ENCODE data around the gene EFNA5.

Gene EFNA5

DNA sequence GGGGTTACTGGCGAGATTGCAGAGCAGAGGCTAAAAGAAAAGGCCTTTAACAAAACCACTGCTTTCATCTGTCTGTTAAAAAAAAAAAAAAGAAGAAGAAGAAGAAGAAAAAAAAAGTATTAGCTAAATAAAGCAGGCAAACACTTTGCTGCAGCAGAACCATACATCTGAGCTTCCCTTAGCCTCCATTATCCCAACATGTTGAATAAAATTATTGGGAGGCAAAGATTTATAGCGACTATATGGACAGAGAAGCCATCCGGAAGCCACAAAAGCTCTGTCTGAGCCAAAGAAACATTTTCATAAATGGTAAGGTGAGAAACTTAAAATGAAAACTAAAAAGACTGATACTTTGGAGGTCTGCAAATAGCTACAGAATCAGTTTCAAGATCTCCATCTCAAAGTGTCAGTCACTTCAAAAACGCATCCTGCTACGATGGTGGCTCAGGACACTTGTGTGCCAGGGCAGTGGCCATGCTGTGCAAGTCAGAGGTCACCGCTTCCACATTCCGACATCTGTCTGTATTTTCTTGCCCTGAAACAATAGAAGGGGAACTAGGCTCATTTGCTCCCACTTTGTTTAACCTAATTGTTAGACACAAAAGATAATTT is 9.6 kb downstream of the EFNA5 start:
- DNase-seq (ENCODE audit: low read depth), result peak; percentile 87
- TF ChIP-seq, protein P1, sequence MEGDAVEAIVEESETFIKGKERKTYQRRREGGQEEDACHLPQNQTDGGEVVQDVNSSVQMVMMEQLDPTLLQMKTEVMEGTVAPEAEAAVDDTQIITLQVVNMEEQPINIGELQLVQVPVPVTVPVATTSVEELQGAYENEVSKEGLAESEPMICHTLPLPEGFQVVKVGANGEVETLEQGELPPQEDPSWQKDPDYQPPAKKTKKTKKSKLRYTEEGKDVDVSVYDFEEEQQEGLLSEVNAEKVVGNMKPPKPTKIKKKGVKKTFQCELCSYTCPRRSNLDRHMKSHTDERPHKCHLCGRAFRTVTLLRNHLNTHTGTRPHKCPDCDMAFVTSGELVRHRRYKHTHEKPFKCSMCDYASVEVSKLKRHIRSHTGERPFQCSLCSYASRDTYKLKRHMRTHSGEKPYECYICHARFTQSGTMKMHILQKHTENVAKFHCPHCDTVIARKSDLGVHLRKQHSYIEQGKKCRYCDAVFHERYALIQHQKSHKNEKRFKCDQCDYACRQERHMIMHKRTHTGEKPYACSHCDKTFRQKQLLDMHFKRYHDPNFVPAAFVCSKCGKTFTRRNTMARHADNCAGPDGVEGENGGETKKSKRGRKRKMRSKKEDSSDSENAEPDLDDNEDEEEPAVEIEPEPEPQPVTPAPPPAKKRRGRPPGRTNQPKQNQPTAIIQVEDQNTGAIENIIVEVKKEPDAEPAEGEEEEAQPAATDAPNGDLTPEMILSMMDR (IDR thresholded peaks at IDR 0.05; ENCODE audit: insufficient read depth, low read depth, low read length, missing control alignments), result no peak
- H3K4me3 ChIP-seq (ENCODE audit: low read depth, low read length), result 0 out of 2 replicates have a peak overlapping the region, but pooled peaks have one; percentile 10

DNA sequence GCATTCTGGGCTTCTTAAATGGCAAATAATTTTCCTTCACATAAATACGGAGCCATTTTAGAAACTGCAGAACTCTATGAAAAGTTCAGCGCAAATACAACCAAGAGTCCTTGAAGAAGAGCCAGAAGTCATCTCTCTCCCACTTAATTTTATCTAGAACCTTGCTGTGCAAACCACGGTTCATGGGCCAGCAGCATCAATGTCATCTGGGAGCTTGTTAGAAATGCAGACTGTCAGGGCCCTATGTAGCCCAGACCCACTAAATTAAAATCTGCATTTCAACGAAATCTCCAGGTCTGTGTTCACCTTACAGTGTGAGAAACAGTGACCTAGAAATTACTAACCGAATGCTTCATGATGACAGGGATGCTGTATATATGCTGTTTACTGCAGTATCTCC is 12.2 kb downstream of the EFNA5 start:
- DNase-seq (ENCODE audit: low read depth), result no peak
- H3K4me3 ChIP-seq (ENCODE audit: low read depth, low read length), result no peak overlapping the region
- TF ChIP-seq, protein P1 (IDR thresholded peaks at IDR 0.05; ENCODE audit: insufficient read depth, low read depth, low read length, missing control alignments), result no peak

DNA sequence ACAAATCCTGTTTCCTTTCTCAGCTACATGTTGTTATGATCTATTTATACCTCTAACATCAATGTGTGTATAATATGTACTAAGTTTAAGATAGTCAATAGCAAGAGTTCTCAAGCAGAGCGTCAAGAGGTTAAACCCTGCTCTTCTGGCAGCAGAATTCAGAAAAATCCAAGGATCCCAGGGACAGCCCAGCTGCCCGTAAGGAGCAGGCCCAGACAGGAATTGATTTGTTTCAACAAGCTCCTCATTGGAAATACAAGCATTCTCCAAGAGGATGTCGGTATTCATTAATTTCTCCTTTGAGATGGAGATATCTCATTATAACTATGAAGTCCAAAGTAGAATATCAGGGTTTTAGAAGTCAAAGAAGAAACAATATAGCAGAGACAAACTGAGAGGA is 14.9 kb downstream of the EFNA5 start:
- TF ChIP-seq, protein P1 (IDR thresholded peaks at IDR 0.05; ENCODE audit: insufficient read depth, low read depth, low read length, missing control alignments), result no peak
- DNase-seq (ENCODE audit: low read depth), result no peak
- no peak overlapping the region for H3K4me3 ChIP-seq (ENCODE audit: low read depth, low read length)

DNA sequence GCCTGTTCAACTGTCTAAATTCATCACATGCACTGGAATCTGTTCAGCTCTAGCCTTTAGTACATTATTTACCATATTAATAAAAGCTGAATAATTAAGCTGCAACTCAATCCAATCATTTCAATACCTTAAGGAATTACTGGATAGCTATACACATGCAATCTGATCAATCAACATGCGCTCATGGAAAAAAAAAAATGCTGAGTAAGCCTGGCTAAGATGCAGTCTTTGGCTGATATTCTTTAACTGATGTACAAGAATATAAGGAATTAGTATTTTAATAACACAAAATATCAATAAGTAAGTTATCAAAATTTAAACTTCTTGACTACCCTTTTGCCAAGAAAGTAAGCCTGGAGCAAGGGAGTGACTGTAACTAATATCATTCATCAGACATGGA is 15.9 kb downstream of the EFNA5 start:
- TF ChIP-seq, protein P1 (IDR thresholded peaks at IDR 0.05; ENCODE audit: insufficient read depth, low read depth, low read length, missing control alignments), result no peak
- no peak for DNase-seq (ENCODE audit: low read depth)
- H3K4me3 ChIP-seq (ENCODE audit: low read depth, low read length), result no peak overlapping the region

DNA sequence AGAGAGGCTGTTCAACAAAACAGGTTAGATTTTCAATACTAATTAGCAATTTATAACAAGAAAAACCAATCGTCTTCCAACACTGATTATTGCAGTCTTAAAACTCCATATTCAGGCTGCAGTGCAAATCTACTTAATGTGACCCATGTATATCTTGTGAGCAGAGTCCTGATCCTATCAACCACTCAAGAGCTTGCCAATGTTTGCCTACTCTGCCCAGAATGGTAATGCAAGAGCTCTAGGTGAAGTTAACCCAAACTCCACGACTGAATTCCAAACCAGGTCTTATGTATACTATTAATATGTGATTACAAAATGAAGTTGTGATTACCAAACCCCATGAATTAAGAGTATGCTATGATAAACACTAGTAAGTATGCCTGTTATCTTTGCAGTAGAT is 17.1 kb downstream of the EFNA5 start:
- H3K4me3 ChIP-seq (ENCODE audit: low read depth, low read length), result peak overlapping the region; percentile 1; the same call in 1 of the 2 replicates
- no peak for DNase-seq (ENCODE audit: low read depth)
- TF ChIP-seq, protein P1 (IDR thresholded peaks at IDR 0.05; ENCODE audit: insufficient read depth, low read depth, low read length, missing control alignments), result no peak

DNA sequence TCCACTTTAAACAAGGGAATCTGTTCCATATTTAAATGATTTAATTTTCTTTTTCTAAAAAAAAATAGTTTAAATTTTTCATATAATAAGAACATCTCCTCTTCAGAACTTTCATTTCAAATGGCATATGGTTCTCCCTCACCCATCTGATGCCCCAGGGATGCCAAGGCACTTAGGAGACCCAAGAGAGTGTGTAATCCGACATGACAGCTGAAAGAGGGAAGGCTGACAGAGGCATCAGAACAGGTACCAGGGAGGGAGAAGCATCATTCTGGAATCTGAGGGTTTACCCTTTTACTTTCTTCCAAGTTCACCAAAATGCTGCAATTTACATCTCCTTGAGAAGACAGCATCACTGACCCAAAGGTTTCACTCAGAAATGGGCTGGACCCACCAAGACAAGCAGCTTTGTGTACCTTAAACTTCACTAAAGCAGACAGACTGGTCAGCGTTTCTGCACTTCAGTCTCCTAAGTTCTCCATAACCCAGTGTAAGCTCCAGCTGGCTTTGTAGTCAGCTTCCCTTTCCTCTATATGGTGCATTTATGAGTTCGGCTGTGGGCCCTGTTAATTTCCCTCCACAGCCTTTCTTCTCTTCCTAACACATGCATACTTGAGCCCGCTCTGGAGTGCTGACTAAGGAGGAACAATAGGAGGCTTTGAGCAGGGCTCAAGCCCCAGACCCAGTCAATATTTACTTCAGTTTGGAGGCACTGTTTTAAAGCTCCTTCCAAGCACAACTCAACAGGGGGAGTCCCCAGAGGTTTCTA is 17.7 kb downstream of the EFNA5 start:
- TF ChIP-seq, protein P1 (IDR thresholded peaks at IDR 0.05; ENCODE audit: insufficient read depth, low read depth, low read length, missing control alignments), result no peak
- peak overlapping the region; percentile 0 for H3K4me3 ChIP-seq (ENCODE audit: low read depth, low read length)
- no peak for DNase-seq (ENCODE audit: low read depth)

Measured in GM12865 (cell line).